GM12872 (cell line): Measurements from ENCODE around the gene CDKL1.

Source experiments
- CTCF ChIP-seq: IDR thresholded peaks from 3 replicates; pipeline ENCODE4 v1.5.1; 2011; ENCODE audit warnings: low read depth, mild to moderate bottlenecking, low read length, moderate library complexity; ENCODE audit not compliant: insufficient read depth

The CDKL1 gene

GRCh38 chr14:50344116-50344775 is 52.4 kb downstream of the CDKL1 start:
- no peak for TF ChIP-seq CTCF

- no peak for TF ChIP-seq CTCF
Measured at GRCh38 chr14:50343434-50343833, 53.2 kb downstream of the CDKL1 start.

- TF ChIP-seq CTCF, result peak; percentile 72
Measured at GRCh38 chr14:50342221-50343078, 54.2 kb downstream of the CDKL1 start.

GRCh38 chr14:50340963-50341362 is 55.7 kb downstream of the CDKL1 start:
- TF ChIP-seq CTCF, result peak; percentile 38; the same call in 2 of the 3 replicates

GRCh38 chr14:50340045-50340444 is 56.6 kb downstream of the CDKL1 start:
- TF ChIP-seq CTCF, result no peak

- TF ChIP-seq CTCF, result no peak
Measured at GRCh38 chr14:50339178-50339804, 57.4 kb downstream of the CDKL1 start.

- no peak for TF ChIP-seq CTCF
Measured at GRCh38 chr14:50338587-50338986, 58.1 kb downstream of the CDKL1 start.
